GM19240 (cell line): ENCODE measurements around the gene P2RX7.
"Not testable (repeated sequence)": the region's sequence is repeated elsewhere in the genome, so short reads cannot be mapped to it uniquely, and the experiment has no call there.

ENCODE experiments used
- DNase-seq: peaks from one replicate; pipeline ENCODE4 v3.0.0; 2011; ENCODE audit warnings: low spot score; ENCODE audit not compliant: insufficient read length

The P2RX7 gene

DNA sequence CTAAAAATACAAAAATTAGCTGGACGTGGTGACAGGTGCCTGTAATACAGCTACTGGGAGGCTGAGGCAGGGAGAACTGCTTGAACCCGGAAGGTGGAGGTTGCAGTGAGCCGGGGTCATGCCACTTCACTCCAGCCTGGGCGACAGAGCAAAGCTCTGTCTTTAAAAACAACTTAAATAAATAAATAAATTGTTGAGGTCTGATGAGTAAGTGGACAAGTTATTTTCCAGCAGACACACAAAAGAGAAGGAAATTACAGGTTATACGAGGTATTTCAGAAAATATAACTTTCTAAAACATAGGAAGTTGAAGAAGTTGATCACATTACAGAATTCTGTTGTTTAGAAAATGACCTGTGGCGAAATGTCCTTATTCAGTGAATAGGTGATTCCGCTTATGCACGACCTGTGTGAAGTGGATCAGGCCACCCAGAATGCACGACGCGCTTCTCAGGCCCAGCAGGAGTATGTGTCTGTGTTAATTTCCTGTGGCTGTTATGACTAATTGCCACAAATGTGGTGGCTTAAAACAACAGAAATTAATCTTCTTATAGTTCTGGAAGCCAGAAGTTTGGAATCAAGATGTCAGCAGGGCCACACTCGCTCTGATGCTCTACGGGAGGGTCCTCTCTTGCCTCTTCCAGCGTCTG lies 38.1 kb downstream of the P2RX7 start:
- no peak for DNase-seq

DNA sequence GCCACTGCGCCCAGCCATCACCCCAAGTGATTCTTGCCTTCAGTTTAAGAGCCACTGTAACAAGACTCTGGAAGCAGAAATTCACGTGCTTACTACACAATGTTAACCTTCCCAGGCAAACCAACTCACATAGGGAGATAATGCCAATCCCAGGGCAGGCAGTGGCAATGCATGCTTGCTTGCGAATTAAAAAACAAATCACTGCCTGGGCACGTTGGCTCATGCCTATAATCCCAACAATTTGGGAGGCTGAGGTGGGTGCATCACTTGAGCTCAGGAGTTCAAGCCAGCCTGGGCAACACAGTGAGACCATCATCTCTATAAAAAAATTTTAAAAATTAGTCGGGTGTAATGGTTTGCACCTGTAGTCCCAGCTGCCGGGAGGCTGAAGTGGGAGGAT lies 39.5 kb downstream of the P2RX7 start:
- DNase-seq = no peak

DNA sequence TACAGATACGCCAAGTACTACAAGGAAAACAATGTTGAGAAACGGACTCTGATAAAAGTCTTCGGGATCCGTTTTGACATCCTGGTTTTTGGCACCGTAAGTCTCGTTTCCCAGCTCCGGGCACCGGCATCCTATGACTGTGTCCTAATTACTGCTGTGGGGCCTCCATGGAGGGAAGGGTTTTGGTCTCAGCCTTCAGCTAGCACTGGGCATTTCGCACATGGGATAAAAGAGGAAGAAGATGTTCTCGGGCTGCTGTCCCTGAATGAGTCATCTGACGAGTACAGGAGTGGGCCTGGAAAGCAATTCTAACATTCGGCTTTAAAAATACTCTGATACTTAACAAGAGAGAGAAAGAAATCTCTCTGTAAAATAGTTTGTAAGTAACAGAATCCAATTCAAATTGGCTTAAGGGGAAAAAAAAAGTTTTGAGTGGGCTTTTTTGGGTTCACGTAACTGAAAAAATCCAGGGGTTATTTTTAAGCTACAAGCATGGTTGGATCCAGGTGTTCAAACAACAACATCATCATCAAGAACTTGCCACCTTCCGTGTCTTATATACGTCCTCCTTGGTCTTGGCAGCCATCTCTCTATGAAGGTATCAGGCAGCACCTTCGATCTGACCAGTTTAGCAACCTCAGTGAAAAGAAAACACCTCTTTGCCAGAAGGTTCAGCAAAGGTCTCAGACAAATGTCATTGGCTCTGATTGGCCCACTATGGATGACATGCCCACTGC lies 42.9 kb downstream of the P2RX7 start:
- DNase-seq = peak; percentile 35

DNA sequence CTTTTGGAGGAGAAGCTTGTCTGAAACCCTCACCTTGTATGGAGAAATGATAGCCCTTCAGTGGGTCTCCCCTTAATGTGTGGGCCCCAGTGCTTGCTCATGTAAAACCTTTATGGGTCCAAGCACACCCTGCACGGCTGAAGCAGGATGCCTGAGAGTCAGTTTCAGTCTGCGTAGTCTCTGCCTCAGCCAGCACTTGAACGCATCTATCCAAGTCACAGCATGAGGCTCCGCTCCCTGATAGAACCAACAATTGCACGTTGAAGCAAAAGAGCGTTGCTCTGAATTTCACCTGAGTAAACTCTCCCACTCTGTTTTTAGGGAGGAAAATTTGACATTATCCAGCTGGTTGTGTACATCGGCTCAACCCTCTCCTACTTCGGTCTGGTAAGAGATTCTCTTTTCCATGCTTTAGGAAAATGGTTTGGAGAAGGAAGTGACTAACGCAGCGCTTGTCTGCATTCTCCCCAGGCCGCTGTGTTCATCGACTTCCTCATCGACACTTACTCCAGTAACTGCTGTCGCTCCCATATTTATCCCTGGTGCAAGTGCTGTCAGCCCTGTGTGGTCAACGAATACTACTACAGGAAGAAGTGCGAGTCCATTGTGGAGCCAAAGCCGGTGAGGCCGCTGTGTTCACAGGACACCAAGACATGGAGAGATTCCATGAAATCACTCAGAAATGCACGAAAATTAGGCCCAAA lies 44.3 kb downstream of the P2RX7 start:
- no peak for DNase-seq

DNA sequence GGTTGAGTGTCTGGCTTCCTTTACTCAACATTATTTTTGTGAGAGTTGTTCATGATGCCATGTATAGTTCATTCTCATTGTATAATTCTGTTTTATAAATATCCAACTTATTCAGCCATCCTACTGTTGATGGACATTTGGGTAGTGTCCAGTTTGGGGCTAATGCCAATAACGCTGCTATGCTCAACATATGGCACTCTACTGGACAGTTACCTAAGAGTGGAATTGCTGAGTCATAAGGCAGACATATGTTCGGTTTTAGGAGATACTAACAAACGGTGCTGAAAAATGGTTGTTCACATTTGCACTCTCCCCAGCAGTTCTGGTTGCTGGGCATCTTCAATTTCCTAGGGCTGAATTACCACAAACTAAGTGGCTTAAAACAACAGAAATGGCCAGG lies 48.5 kb downstream of the P2RX7 start:
- no peak for DNase-seq

DNA sequence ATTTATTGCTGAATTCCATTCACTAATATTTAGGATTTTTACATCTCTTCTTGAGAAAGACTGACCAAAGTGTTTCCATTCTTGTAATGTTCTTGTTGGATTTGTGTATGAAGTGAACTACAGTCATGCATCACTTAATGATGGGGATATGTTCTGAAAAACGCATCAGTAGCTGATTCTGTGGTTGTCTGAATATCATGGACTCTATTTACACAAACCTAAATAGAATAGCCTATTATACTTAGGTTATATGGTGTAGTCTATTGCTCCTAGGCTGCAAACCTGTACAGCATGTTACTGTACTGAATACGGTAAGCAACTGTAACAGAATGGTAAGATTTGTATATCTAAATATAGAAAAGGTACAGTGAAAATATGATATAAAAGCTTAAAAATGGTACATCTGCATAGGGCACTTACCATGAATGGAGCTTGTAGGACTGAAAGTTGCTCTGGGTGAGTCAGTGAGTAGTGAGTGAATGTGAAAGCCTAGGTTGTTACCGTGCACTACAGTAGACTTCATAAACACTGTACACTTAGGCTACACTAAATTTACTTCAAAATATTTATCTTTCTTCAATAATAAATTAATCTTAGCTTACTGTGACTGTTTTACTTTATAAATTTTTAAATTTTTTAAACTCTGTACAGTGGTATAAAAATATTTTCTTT lies 49.7 kb downstream of the P2RX7 start:
- DNase-seq = no peak

DNA sequence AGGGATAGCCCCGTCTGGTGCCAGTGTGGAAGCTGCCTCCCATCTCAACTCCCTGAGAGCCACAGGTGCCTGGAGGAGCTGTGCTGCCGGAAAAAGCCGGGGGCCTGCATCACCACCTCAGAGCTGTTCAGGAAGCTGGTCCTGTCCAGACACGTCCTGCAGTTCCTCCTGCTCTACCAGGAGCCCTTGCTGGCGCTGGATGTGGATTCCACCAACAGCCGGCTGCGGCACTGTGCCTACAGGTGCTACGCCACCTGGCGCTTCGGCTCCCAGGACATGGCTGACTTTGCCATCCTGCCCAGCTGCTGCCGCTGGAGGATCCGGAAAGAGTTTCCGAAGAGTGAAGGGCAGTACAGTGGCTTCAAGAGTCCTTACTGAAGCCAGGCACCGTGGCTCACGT lies 51.7 kb downstream of the P2RX7 start:
- no peak for DNase-seq

DNA sequence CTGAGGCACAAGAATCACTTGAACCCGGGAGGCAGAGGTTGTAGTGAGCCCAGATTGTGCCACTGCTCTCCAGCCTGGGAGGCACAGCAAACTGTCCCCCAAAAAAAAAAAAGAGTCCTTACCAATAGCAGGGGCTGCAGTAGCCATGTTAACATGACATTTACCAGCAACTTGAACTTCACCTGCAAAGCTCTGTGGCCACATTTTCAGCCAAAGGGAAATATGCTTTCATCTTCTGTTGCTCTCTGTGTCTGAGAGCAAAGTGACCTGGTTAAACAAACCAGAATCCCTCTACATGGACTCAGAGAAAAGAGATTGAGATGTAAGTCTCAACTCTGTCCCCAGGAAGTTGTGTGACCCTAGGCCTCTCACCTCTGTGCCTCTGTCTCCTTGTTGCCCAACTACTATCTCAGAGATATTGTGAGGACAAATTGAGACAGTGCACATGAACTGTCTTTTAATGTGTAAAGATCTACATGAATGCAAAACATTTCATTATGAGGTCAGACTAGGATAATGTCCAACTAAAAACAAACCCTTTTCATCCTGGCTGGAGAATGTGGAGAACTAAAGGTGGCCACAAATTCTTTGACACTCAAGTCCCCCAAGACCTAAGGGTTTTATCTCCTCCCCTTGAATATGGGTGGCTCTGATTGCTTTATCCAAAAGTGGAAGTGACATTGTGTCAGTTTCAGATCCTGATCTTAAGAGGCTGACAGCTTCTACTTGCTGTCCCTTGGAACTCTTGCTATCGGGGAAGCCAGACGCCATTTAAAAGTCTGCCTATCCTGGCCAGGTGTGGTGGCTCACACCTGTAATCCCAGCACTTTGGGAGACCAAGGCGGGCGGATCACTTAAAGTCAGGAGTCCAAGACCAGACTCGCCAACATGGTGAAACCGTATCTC lies 52.6 kb downstream of the P2RX7 start:
- no peak for DNase-seq

DNA sequence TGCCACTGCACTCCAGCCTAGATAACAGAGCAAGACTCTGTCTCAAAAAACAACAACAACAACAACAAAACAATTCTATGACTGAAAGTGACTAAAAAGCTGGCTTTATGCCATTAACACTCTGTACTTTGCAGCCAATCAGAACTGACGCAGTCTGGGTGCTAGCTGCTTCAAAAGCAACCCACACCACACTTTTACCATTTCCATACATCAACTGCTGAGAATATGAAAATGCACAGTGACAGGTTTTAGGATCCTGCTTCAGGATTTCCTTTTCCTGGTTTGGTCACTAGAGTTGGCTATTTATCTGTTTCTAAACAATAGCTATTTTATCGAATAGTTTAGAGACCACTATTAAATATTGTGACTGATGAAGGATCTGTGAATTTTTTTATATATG lies 54.1 kb downstream of the P2RX7 start:
- no peak for DNase-seq

DNA sequence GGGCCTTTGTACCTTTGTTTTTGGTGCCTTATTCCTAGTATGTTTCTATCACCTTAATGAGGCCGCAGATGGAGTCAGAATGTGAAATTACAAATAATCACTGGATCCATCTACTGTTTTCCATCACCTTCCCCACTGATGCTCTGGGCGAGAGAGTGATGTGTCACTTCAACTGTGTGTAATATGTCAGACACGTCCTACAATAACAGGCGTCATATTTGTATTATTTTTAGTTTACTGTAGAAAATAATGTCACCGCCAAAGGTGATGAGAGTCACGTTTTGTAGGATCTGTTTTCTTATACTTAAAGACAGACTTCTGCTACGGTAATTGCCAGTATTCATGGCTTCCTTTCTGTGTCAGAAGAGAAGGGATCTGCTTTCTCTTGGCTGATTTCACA lies 54.8 kb downstream of the P2RX7 start:
- DNase-seq = no peak

DNA sequence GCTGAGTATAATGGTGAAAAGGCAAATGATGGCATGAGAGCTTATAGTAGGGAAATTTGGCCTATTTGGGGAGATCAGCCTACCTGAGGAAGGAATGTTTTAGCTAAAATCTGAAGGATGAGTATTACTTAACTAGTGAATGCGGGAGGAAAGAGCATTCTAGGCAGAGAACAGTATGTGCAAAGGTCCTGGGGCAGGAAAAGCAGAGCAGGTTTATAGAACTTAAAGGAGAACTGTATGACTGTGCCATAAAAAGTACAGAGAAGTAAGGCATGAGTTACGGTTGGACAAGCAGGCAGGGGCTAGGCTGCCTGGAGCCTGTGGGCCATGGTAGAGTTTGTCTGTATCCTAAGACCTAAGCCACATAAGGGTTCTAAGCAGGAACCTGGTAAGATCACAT lies 55.6 kb downstream of the P2RX7 start:
- no peak for DNase-seq

DNA sequence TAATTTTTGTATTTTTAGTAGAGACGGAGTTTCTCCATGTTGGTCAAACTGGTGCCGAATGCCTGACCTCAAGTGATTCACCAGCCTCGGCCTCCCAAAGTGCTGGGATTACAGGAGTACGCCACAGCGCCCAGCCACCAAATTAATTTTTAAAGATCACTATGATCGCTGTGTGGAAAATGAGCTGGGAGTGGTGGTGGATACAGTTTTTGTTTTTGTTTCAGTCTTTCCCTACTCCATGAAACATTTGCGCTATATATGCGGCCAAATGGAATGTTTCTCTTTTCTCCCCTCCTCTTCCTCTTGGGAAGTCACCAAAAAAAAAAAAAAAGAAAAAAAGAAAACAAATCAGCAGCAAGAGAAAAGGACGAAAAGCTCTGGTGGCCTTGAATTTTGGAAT lies 56.5 kb downstream of the P2RX7 start:
- no peak for DNase-seq

DNA sequence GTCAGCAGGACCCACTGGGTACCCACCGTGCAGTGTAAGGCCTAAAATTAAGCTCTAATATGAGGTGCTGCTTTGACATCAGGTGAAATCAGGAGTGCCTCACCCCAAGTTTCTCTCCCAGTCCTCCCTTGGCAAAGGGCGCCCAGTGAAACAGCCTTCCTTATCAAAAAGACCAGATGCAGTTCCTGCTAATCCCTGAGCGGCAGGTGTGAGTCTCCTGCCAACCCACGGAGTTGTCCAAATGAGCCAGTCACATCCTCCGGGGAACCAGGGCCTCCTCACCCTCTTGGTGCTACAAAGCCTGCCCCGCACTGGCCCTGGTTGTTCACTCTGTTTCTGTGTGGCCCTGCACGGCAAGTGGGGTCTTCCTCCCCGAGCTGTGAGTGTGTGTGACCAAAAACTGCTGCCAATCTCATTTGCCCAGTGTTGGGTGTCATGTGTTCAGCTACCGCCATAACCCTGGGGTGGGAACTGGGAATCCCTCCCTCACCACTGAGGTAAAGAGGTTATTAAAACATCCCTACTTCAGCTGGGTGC lies 57.0 kb downstream of the P2RX7 start:
- DNase-seq = no peak

DNA sequence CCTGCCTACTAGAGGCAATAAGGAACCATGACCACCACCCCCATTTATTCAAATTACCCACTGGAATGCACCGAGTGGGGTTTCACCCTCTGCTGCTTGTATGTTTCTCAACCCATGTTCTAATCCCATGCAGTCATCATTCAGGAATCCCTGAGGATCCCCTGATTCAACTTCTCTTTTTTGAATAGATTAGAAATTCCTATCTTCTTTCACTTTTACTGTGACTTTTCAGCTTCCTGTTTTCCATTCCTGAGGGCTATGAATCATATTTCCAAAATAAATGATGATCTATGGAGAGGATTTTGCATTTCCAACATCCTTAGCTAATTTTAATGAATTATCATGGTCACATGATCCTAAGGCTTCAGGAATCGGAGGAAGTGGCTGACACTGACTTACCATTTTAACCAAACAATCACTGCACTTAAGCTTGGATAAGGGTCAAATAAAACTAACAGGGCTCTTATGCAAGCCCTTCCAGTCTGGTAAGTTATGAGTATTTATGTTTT lies 57.9 kb downstream of the P2RX7 start:
- no peak for DNase-seq

DNA sequence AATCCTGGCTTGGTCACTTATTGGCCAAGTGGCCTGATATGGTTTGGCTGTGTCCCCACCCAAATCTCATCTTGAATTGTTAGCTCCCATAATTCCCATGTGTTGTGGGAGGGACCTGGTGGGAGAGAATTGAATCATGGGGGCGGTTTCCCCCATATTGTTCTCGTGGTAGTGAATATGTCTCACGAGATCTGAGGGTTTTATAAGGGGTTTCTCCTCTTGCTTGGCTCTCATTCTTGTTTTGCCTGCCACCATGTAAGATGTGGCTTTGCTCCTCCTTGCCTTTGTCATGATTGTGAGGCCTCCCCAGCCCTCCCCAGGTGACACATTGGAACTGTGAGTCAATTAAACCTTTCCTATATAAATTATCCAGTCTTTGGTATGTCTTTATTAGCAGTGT lies 58.5 kb downstream of the P2RX7 start:
- no peak for DNase-seq

DNA sequence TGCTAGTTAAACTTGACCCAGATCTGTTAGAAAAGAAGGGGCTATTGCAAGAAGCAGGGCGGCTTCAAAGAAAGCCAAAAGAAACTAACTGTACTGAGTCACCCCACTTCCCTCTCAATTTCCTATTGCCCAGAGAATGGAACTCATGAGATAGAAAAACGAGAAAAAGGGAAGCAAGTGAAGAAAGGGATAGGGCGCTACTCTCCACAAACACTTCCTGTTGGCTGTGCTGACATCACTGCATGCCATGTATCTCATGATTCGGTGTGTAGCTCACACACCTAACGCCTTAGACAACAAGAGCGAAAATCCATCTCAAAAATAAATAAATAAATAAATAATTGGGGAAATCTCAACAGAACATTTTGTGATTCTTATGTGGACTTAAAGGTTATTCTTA lies 64.2 kb downstream of the P2RX7 start:
- no peak for DNase-seq

DNA sequence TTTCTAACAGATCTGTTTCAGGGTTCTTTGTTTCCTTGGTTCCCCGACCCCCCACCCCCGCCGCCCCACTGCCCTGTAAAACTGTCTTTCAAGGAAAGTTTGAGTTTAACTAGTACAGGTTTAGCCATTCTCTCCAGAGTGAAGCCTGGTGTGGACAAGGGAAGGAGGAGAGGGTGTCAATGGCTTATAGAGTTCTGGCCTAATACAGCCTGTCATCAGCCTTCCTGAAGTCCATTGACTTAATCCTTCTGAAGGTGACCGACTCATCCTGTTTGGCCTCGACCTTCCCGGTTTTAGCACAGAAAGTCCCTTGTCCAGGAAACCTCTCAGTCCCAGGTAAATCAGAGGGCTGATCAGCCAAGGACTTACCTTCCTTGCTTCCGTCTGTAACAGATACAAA lies 66.3 kb downstream of the P2RX7 start:
- DNase-seq = no peak

DNA sequence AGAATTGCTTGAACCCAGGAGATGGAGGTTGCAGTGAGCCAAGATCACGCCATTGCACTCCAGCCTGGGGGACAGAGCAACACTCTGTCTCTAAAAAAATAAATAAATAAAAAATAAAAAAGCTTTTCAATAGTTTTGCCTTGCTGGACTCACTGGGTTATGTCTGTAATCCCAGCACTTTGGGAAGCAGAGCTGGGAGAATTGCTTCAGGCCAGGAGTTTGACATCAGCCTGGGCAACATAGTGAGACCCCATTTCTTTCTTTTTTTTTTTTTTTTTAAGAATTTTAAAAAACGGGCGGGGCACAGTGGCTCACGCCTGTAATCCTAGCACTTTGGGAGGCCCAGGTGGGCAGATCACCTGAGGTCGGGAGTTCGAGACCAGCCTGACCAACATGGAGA lies 68.5 kb downstream of the P2RX7 start:
- DNase-seq = not testable (repeated sequence)

DNA sequence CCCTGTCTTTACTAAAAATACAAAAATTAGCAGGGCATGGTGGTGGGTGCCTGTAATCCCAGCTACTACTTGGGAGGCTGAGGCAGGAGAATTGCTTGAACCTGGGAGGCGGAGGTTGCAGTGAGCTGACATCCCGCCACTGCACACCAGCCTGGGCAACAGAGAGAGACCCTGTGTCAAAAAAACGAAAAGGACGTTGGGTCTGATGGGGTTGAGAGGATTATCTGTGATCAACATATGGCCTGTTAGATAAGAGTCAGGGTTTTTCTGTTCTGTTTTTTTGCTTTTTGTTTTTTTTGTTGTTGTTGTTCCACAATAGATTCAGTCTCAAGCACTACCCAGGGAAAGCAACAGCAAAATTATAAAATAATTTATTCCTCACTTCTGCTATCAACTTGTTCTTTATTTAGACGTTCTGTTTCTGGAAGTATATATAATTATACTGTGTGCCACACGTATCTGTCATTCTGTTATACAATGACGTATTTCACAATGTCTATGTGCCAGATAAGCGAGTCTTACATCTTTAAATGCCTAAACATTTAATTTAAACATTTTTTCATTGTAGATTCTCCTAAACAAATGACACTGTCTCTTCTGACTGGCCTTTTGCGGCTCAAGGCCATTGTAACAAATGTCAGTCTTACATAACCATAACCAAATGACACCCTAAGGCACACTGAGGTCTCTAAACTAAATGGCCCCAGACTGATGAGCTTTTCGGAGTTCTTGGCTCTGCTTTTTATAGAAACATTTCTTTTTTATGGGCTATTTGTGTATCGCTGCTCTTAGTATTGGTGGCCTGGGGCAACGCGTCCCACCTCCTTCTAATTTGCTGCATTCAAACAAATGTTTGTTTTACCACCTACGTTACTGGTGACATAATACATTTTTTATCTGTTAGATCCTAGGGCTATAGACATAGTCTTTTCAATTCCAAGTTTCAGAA lies 70.0 kb downstream of the P2RX7 start:
- DNase-seq = no peak

DNA sequence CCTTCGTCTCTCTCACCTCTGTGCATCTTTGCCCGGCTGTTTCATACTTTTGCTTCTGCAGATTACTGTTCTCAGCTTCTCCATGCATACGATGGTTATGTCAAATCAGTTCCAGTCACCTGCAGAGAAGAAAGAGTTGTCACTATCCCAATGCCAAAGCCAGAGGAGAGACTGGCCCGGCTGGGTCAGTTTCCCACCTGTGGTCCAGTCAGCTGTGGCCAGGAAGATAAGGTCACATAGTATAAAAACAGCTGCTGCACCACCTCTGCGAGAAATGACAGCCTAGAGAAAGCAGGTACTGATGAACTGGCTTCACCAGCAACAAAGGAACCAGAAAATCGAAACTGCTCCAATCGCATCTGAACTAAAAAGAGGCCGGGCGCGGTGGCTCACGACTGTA lies 70.8 kb downstream of the P2RX7 start:
- DNase-seq = no peak
